Activated naive CD8-positive, alpha-beta T cell treated with anti-CD3 and anti-CD28 coated beads, Interleukin-2, amount 10 ng/mL, durations not matched to agents 7 days and 5 days (primary cell): Measurements from ENCODE around the gene IFIT2. TPM values are rescaled to one million over a fixed set of nuclear protein-coding genes. Genes with fewer than 3 reads are reported as not detected.
"Not testable (repeated sequence)": the region's sequence is repeated elsewhere in the genome, so short reads cannot be mapped to it uniquely, and the experiment has no call there.

Experiments
- ATAC-seq: fragments of 150-1000 bp; cut with Tn5 transposase; one replicate; pipeline ENCODE4 v1.10.0; 2021; ENCODE audit warnings: low read depth, moderate library complexity
- POLR2A ChIA-PET: fragments of 350-600 bp; sonication (Branson Sonifier 250); formaldehyde crosslinking; loops from one replicate; lab custom pipeline; 2021; ENCODE audit warnings: antibody characterized with exemption; lab: Charles Lee
- DNase-seq: peaks from one replicate; pipeline ENCODE4 v3.0.0; 2021
- H3K27ac Mint-ChIP-seq: one replicate; pipeline ENCODE4 v1.8.0; 2022; ENCODE audit warnings: mild to moderate bottlenecking, mixed read lengths
- H3K27me3 Mint-ChIP-seq: one replicate; pipeline ENCODE4 v1.8.0; 2022; ENCODE audit warnings: mild to moderate bottlenecking, moderate library complexity, mixed read lengths
- H3K36me3 Mint-ChIP-seq: one replicate; pipeline ENCODE4 v1.8.0; 2021; ENCODE audit warnings: mild to moderate bottlenecking, mixed read lengths
- H3K4me1 Mint-ChIP-seq: one replicate; pipeline ENCODE4 v1.8.0; 2021; ENCODE audit warnings: mixed read lengths
- H3K4me3 Mint-ChIP-seq: one replicate; pipeline ENCODE4 v1.8.0; 2022; ENCODE audit warnings: mild to moderate bottlenecking, moderate library complexity, mixed read lengths
- H3K9me3 Mint-ChIP-seq: one replicate; pipeline ENCODE4 v1.8.0; 2021; ENCODE audit warnings: mixed read lengths
- total RNA-seq, 2 experiments: library from RNA; stranded (reverse); gene quantifications; one replicate each; pipeline ENCODE4 v1.2.3, GENCODE V29; 2021

IFIT2 gene
- total RNA-seq, 2 experiments from 2014 or later: 18.5 to 21.6 TPM

DNA sequence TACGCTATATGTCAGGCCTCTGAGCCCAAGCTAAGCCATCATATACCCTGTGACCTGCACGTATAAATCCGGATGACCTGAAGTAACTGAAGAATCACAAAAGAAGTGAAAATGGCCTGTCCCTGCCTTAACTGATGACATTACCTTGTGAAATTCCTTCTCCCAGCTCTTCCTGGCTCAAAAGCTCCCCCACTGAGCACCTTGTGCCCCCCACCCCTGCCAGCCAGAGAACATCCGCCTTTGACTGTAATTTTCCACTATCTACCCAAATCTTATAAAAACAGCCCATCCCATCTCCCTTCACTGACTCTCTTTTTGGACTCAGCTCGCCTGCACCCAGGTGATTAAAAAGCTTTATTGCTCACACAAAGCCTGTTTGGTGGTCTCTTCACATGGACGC lies 17.1 kb upstream of the IFIT2 start:
- H3K36me3 Mint-ChIP-seq, H3K9me3 Mint-ChIP-seq, H3K4me1 Mint-ChIP-seq, H3K27ac Mint-ChIP-seq, DNase-seq, ATAC-seq, H3K4me3 Mint-ChIP-seq, POLR2A ChIA-PET: not testable (repeated sequence)
- H3K27me3 Mint-ChIP-seq: peaks cover 12% of the 10 kb centered on the region

DNA sequence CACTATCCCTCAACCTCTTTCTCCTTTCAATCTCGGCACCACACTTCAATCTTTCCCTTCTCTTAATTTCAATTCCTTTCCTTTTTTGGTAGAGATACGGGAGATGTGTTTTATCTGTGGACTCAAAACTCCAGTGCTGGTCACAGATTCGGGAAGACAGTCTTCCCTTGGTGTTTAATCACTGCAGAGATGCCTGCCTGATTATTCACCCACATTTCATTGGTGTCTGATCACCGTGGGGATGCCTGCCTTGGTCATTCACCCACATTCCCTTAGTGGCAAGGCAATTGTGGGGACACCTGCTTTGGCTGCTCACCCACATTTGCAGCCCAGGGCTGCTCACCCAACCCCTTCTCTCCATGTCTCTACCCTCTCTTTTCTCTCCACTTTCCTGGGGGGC lies 16.5 kb upstream of the IFIT2 start:
- H3K4me1 Mint-ChIP-seq, H3K9me3 Mint-ChIP-seq, H3K36me3 Mint-ChIP-seq, ATAC-seq, DNase-seq, H3K4me3 Mint-ChIP-seq, POLR2A ChIA-PET, H3K27ac Mint-ChIP-seq: not testable (repeated sequence)
- H3K27me3 Mint-ChIP-seq: peaks cover 12% of the 10 kb centered on the region

- Mint-ChIP-seq H3K4me1 (peaks cover 33% of the 10 kb centered on the region), H3K9me3 (peaks cover 8% of the 10 kb centered on the region), H3K4me3 (peak overlapping the region; percentile 51), H3K36me3 (peaks cover 16% of the 10 kb centered on the region), H3K27ac (no peak overlapping the region), H3K27me3 (no peaks in the 10 kb centered on the region)
- POLR2A ChIA-PET: interaction anchor here (1.3 to 2.1 kb wide), 3 partner anchors 33 to 119 kb away, joined by 3 to 10 read pairs (median 8); partner anchors contain the start of genes IFIT3 and IFIT5
- DNase-seq (no peak), ATAC-seq (no peak)
These were observed 7.1 kb upstream of the IFIT2 start for GRCh38 chr10:89294721-89295239.

DNA sequence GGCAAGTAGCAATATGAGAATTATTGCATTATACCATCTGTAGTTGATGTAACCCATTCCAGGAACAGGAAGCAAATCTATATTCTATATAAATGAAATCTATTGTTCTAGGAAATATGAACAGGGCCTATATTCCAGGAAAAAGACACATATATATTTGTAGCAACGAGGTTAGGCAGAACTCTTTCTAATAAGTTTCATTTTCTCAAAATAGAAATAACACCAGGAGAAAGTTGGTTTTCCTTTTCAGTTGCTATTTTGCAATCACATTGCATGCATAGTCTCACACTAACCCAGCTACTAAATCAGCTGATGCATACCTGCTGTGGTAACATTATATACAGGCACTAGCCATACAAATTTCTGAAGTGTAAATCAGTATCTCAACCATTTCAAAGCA lies 6.2 kb upstream of the IFIT2 start:
- Mint-ChIP-seq H3K4me3 (peak overlapping the region; percentile 56), H3K27ac (peak overlapping the region; percentile 74), H3K36me3 (peaks cover 16% of the 10 kb centered on the region), H3K27me3 (no peaks in the 10 kb centered on the region), H3K4me1 (peaks cover 34% of the 10 kb centered on the region), H3K9me3 (peaks cover 8% of the 10 kb centered on the region)
- DNase-seq (no peak), ATAC-seq (peak; percentile 78)
- POLR2A ChIA-PET: interaction anchor here (0.6 to 2.1 kb wide), 6 partner anchors 32 to 396 kb away, joined by 3 to 10 read pairs (median 7); partner anchors contain the start of genes IFIT1, IFIT3 and IFIT5

DNA sequence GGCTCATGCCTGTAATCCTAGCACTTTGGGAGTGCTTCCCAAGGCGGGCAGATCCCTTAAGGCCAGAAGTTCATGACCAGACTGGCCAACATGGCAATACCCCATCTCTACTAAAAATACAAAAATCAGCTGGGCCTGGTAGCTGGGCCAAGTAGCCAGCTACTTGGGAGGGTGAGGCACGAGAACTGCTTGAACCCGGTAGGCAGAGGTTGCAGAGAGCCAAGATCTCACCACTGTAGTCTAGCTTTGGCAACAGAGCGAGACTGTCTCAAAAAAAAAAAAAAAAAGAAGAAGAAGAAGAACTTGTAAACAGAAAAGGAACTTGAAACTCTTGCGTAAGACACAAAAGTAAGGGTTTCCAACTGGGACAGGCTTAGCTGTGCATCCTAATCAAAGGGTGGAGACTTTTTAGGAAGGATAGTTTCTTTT lies 5.6 kb upstream of the IFIT2 start:
- peak overlapping the region; percentile 56 for H3K4me3 Mint-ChIP-seq
- H3K36me3 Mint-ChIP-seq: peaks cover 16% of the 10 kb centered on the region
- DNase-seq (no peak), ATAC-seq (no peak)
- H3K27ac Mint-ChIP-seq: peak overlapping the region; percentile 74
- peaks cover 38% of the 10 kb centered on the region for H3K4me1 Mint-ChIP-seq
- H3K27me3 Mint-ChIP-seq: no peaks in the 10 kb centered on the region
- H3K9me3 Mint-ChIP-seq: peaks cover 8% of the 10 kb centered on the region
- POLR2A ChIA-PET: interaction anchor here (0.6 to 2.1 kb wide), 5 partner anchors 31 to 397 kb away, joined by 3 to 10 read pairs (median 6); partner anchors contain the start of genes IFIT1 and IFIT3

DNA sequence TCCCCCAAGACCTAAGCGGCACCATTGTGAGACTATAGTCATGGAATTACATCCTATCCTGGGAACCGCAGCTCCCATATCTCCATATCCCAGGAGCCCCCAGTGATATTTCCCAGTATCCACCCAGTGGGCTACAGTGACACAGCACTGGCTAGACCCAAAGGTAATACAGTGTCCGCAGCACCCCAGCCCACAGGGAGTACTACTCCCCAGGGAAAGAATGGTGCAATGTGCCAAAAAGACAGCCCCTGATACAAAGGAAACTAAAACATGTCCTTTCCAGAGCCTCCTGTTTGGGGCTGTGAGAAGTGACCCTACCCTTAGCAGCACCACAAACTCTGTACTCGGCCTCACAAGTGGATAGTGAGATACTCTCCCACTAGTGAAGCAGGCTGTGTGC lies 4.5 kb upstream of the IFIT2 start:
- no peak for ATAC-seq
- DNase-seq: no peak
- Mint-ChIP-seq H3K4me1 (peaks cover 39% of the 10 kb centered on the region), H3K27ac (no peak overlapping the region), H3K36me3 (peaks cover 16% of the 10 kb centered on the region), H3K4me3 (no peak overlapping the region), H3K9me3 (peaks cover 8% of the 10 kb centered on the region), H3K27me3 (no peaks in the 10 kb centered on the region)
- POLR2A ChIA-PET: no interaction called here

DNA sequence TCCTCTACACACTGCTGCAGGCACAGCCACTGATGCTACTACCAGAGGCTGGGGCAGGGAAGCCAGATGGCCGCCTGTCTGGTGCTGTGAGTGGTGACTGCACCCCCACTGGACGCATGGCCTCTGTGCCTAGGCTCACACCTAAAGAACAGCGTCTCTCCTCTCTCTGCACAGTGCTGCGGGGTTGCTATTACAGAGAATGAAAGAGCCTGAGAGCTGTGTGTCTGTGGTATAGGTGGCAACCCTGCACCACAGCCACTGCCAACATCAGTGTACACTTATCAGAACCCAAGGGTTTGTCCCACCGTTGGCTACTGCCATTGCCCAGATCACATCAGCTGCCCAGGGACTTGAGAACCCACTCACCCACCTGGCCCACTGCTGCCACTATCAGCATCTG lies 4.1 kb upstream of the IFIT2 start:
- no peak for ATAC-seq
- POLR2A ChIA-PET: no interaction called here

GRCh38 chr10:89299031-89299430 lies 2.8 kb upstream of the IFIT2 start:
- Mint-ChIP-seq H3K4me1 (peaks cover 45% of the 10 kb centered on the region), H3K27ac (no peak overlapping the region), H3K36me3 (peaks cover 22% of the 10 kb centered on the region), H3K9me3 (peaks cover 8% of the 10 kb centered on the region), H3K27me3 (no peaks in the 10 kb centered on the region), H3K4me3 (no peak overlapping the region)
- POLR2A ChIA-PET: no interaction called here
- ATAC-seq (no peak), DNase-seq (no peak)

More for the DNA sequence above, 4.1 kb upstream of the IFIT2 start:
- peaks cover 8% of the 10 kb centered on the region for H3K9me3 Mint-ChIP-seq
- H3K27ac Mint-ChIP-seq: no peak overlapping the region
- DNase-seq: no peak
- peaks cover 16% of the 10 kb centered on the region for H3K36me3 Mint-ChIP-seq
- no peaks in the 10 kb centered on the region for H3K27me3 Mint-ChIP-seq
- H3K4me3 Mint-ChIP-seq: no peak overlapping the region
- H3K4me1 Mint-ChIP-seq: peaks cover 39% of the 10 kb centered on the region

DNA sequence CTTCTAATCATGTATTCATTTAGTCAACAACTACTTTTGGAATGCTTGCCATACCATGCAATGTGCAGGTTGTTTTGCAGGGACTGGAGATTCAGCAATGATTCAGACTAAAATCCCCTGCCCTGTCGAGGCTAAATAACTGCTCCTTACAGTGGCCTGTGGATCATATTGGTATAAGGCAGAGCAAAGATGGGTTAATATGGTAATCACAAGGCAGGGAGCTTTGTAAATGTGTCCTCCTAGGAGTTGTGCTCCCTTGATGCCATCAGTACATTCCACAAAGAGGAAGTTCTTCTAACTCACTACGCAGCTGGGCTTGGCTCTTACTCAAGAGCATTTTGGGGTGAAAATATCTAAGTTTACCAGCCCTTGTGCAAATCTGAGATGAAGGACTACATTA lies 614 bp upstream of the IFIT2 start:
- Mint-ChIP-seq H3K27me3 (no peaks in the 10 kb centered on the region), H3K4me3 (peak overlapping the region; percentile 95), H3K9me3 (peaks cover 8% of the 10 kb centered on the region), H3K4me1 (peaks cover 39% of the 10 kb centered on the region), H3K27ac (peak overlapping the region; percentile 94), H3K36me3 (peaks cover 36% of the 10 kb centered on the region)
- ATAC-seq (peak; percentile 14), DNase-seq (no peak)
- POLR2A ChIA-PET: interaction anchor here (1.2 to 4.0 kb wide), 12 partner anchors 9 to 310 kb away, joined by 3 to 40 read pairs (median 7); partner anchors contain the start of genes FAS, IFIT1, IFIT3 and IFIT5

GRCh38 chr10:89302625-89303024 lies 779 bp downstream of the IFIT2 start:
- no peak for ATAC-seq
- Mint-ChIP-seq H3K27me3 (no peaks in the 10 kb centered on the region), H3K36me3 (peaks cover 45% of the 10 kb centered on the region), H3K9me3 (peaks cover 8% of the 10 kb centered on the region), H3K4me3 (peak overlapping the region; percentile 95), H3K27ac (peak overlapping the region; percentile 94), H3K4me1 (peaks cover 30% of the 10 kb centered on the region)
- DNase-seq: no peak
- POLR2A ChIA-PET: interaction anchor here (0.6 to 4.0 kb wide), 14 partner anchors 8 to 399 kb away, joined by 3 to 40 read pairs (median 4); partner anchors contain the start of genes IFIT1, IFIT3, IFIT5 and KIF20B

- Mint-ChIP-seq H3K27me3 (no peaks in the 10 kb centered on the region), H3K4me1 (peaks cover 28% of the 10 kb centered on the region)
These were observed 1.3 kb downstream of the IFIT2 start for GRCh38 chr10:89303161-89303560.

DNA sequence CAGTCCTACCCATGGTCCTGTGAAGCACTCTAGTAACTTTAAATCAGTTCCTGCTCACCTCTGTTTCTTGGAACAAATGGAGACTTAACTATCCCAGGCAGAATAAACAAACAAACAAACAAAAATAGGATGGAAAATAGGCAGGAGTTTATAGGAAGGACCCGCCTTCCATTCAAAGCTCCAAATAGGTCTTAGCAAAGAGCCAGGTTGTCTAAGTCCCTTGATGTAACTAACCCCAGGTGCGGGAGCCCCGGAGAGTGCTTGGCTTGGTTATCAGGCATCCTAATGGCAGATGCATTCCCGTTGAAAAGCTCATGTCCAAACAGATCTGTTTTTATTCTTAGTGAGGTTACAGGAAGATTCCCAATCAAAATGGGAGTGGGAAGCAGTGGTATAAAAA lies 2.2 kb downstream of the IFIT2 start:
- ATAC-seq: no peak
- POLR2A ChIA-PET: interaction anchor here (0.9 to 4.0 kb wide), 4 partner anchors 24 to 111 kb away, joined by 3 to 23 read pairs (median 10); partner anchors contain the start of genes IFIT1, IFIT3 and IFIT5

More at GRCh38 chr10:89303161-89303560, 1.3 kb downstream of the IFIT2 start:
- H3K9me3 Mint-ChIP-seq: peaks cover 8% of the 10 kb centered on the region
- peak overlapping the region; percentile 37 for H3K27ac Mint-ChIP-seq
- H3K4me3 Mint-ChIP-seq: peak overlapping the region; percentile 95
- DNase-seq (no peak), ATAC-seq (no peak)
- H3K36me3 Mint-ChIP-seq: peaks cover 46% of the 10 kb centered on the region
- POLR2A ChIA-PET: interaction anchor here (0.6 to 4.0 kb wide), 6 partner anchors 25 to 398 kb away, joined by 3 to 40 read pairs (median 18); partner anchors contain the start of genes IFIT1, IFIT3, IFIT5 and KIF20B

DNA sequence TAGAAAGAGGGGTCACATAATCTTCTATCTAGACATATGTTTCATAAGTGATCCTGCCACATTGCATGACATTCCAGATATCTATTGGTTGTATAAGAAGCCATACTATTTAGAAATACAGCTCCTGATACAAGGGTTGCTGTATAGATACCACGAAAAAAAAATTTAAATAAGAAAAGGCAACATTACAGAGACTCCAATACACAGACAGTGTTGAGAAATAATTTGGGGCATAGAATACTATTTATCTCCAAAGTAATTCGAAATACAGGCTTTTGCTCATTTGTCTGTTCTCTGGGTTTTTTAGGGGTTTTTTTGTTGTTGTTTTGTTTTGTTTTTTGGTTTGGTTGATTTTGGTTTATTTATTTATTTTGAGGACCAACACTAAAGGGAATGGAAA lies 2.6 kb downstream of the IFIT2 start:
- Mint-ChIP-seq H3K4me1 (peaks cover 25% of the 10 kb centered on the region), H3K27ac (no peak overlapping the region), H3K9me3 (peaks cover 3% of the 10 kb centered on the region), H3K27me3 (no peaks in the 10 kb centered on the region), H3K36me3 (peaks cover 48% of the 10 kb centered on the region), H3K4me3 (peak overlapping the region; percentile 95)
- DNase-seq (no peak), ATAC-seq (no peak)
- POLR2A ChIA-PET: interaction anchor here (0.9 to 4.0 kb wide), 4 partner anchors 23 to 110 kb away, joined by 3 to 23 read pairs (median 10); partner anchors contain the start of genes IFIT1, IFIT3 and IFIT5

More for the DNA sequence above, 2.2 kb downstream of the IFIT2 start:
- Mint-ChIP-seq H3K27me3 (no peaks in the 10 kb centered on the region), H3K9me3 (peaks cover 5% of the 10 kb centered on the region), H3K4me1 (peaks cover 25% of the 10 kb centered on the region), H3K36me3 (peaks cover 48% of the 10 kb centered on the region), H3K4me3 (peak overlapping the region; percentile 95), H3K27ac (no peak overlapping the region)
- no peak for DNase-seq
